ENCODE measurements around the gene TMEM163. TPM values are rescaled to one million over a fixed set of nuclear protein-coding genes. Genes with fewer than 3 reads are reported as not detected.

Gene TMEM163
- total and polyA plus RNA-seq, 2 of the 13 experiments (the other 11 are each of a cell fraction or from before 2014, with no cell fraction given), result 0.05 TPM; not detected in 1

DNA sequence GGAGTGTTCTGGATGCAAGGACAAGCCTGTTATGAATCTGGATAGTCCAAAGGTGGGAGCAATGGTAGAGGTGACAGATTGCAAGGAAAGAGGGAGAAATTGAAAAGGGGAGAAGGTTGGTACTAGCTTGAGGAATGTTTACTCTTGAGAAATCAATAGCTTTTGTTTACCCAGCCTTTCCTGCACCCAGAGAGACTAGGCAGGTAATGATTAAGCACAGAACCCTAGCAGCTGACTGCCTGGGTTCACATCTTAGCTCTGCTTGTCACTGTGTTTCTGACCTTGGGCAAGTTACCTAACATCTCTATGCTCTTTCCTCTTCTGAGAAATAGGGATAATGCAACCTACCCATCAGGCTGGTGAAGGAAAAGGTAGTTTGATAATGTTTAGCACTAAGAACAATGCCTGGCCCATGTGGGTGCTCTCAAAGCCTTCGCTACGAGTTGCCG is 286.3 kb downstream of the TMEM163 start (continued):
- TF ChIP-seq, protein P1, sequence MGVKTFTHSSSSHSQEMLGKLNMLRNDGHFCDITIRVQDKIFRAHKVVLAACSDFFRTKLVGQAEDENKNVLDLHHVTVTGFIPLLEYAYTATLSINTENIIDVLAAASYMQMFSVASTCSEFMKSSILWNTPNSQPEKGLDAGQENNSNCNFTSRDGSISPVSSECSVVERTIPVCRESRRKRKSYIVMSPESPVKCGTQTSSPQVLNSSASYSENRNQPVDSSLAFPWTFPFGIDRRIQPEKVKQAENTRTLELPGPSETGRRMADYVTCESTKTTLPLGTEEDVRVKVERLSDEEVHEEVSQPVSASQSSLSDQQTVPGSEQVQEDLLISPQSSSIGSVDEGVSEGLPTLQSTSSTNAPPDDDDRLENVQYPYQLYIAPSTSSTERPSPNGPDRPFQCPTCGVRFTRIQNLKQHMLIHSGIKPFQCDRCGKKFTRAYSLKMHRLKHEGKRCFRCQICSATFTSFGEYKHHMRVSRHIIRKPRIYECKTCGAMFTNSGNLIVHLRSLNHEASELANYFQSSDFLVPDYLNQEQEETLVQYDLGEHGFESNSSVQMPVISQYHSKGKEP (CRISPR knock-in tag; IDR thresholded peaks at IDR 0.05), result 0 out of 2 replicates have a peak, but pooled peaks have one; percentile 20
- TF ChIP-seq, protein P2, sequence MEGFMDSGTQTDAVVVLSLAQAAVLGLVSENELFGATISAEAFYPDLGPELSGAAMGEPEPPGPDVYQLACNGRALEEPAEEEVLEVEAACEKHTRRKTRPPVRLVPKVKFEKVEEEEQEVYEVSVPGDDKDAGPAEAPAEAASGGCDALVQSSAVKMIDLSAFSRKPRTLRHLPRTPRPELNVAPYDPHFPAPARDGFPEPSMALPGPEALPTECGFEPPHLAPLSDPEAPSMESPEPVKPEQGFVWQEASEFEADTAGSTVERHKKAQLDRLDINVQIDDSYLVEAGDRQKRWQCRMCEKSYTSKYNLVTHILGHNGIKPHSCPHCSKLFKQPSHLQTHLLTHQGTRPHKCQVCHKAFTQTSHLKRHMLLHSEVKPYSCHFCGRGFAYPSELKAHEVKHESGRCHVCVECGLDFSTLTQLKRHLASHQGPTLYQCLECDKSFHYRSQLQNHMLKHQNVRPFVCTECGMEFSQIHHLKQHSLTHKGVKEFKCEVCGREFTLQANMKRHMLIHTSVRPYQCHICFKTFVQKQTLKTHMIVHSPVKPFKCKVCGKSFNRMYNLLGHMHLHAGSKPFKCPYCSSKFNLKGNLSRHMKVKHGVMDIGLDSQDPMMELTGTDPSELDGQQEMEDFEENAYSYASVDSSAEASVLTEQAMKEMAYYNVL (CRISPR knock-in tag; IDR thresholded peaks at IDR 0.05; ENCODE audit: borderline replicate concordance), result peak; percentile 100
- TF ChIP-seq NFE2L2 (IDR thresholded peaks at IDR 0.05; ENCODE audit: low read length), result no peak
- TF ChIP-seq ZFYVE20 (CRISPR knock-in tag; IDR thresholded peaks at IDR 0.05; ENCODE audit: borderline replicate concordance, low read depth), result no peak
- no peak for TF ChIP-seq HMGA1 (CRISPR knock-in tag; conservative IDR thresholded peaks at IDR 0.05)
- TF ChIP-seq, protein P3, sequence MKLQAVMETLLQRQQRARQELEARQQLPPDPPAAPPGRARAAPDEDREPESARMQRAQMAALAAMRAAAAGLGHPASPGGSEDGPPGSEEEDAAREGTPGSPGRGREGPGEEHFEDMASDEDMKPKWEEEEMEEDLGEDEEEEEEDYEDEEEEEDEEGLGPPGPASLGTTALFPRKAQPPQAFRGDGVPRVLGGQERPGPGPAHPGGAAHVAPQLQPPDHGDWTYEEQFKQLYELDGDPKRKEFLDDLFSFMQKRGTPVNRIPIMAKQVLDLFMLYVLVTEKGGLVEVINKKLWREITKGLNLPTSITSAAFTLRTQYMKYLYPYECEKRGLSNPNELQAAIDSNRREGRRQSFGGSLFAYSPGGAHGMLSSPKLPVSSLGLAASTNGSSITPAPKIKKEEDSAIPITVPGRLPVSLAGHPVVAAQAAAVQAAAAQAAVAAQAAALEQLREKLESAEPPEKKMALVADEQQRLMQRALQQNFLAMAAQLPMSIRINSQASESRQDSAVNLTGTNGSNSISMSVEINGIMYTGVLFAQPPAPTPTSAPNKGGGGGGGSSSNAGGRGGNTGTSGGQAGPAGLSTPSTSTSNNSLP (IDR thresholded peaks at IDR 0.05; ENCODE audit: low read depth, low read length), result peak; percentile 76
- TF ChIP-seq, protein P4, sequence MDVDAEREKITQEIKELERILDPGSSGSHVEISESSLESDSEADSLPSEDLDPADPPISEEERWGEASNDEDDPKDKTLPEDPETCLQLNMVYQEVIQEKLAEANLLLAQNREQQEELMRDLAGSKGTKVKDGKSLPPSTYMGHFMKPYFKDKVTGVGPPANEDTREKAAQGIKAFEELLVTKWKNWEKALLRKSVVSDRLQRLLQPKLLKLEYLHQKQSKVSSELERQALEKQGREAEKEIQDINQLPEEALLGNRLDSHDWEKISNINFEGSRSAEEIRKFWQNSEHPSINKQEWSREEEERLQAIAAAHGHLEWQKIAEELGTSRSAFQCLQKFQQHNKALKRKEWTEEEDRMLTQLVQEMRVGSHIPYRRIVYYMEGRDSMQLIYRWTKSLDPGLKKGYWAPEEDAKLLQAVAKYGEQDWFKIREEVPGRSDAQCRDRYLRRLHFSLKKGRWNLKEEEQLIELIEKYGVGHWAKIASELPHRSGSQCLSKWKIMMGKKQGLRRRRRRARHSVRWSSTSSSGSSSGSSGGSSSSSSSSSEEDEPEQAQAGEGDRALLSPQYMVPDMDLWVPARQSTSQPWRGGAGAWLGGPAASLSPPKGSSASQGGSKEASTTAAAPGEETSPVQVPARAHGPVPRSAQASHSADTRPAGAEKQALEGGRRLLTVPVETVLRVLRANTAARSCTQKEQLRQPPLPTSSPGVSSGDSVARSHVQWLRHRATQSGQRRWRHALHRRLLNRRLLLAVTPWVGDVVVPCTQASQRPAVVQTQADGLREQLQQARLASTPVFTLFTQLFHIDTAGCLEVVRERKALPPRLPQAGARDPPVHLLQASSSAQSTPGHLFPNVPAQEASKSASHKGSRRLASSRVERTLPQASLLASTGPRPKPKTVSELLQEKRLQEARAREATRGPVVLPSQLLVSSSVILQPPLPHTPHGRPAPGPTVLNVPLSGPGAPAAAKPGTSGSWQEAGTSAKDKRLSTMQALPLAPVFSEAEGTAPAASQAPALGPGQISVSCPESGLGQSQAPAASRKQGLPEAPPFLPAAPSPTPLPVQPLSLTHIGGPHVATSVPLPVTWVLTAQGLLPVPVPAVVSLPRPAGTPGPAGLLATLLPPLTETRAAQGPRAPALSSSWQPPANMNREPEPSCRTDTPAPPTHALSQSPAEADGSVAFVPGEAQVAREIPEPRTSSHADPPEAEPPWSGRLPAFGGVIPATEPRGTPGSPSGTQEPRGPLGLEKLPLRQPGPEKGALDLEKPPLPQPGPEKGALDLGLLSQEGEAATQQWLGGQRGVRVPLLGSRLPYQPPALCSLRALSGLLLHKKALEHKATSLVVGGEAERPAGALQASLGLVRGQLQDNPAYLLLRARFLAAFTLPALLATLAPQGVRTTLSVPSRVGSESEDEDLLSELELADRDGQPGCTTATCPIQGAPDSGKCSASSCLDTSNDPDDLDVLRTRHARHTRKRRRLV (CRISPR knock-in tag; IDR thresholded peaks at IDR 0.05), result no peak
- TF ChIP-seq, protein P5, sequence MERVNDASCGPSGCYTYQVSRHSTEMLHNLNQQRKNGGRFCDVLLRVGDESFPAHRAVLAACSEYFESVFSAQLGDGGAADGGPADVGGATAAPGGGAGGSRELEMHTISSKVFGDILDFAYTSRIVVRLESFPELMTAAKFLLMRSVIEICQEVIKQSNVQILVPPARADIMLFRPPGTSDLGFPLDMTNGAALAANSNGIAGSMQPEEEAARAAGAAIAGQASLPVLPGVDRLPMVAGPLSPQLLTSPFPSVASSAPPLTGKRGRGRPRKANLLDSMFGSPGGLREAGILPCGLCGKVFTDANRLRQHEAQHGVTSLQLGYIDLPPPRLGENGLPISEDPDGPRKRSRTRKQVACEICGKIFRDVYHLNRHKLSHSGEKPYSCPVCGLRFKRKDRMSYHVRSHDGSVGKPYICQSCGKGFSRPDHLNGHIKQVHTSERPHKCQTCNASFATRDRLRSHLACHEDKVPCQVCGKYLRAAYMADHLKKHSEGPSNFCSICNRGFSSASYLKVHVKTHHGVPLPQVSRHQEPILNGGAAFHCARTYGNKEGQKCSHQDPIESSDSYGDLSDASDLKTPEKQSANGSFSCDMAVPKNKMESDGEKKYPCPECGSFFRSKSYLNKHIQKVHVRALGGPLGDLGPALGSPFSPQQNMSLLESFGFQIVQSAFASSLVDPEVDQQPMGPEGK (CRISPR knock-in tag; IDR thresholded peaks at IDR 0.05), result peak; percentile 72
- TF ChIP-seq NFE2 (CRISPR knock-in tag; IDR thresholded peaks at IDR 0.05), result no peak
- TF ChIP-seq ZNF512B (CRISPR knock-in tag; IDR thresholded peaks at IDR 0.05; ENCODE audit: borderline replicate concordance), result no peak

All from HepG2 (cell line).